ENCODE data around the gene PAX7.

DNA sequence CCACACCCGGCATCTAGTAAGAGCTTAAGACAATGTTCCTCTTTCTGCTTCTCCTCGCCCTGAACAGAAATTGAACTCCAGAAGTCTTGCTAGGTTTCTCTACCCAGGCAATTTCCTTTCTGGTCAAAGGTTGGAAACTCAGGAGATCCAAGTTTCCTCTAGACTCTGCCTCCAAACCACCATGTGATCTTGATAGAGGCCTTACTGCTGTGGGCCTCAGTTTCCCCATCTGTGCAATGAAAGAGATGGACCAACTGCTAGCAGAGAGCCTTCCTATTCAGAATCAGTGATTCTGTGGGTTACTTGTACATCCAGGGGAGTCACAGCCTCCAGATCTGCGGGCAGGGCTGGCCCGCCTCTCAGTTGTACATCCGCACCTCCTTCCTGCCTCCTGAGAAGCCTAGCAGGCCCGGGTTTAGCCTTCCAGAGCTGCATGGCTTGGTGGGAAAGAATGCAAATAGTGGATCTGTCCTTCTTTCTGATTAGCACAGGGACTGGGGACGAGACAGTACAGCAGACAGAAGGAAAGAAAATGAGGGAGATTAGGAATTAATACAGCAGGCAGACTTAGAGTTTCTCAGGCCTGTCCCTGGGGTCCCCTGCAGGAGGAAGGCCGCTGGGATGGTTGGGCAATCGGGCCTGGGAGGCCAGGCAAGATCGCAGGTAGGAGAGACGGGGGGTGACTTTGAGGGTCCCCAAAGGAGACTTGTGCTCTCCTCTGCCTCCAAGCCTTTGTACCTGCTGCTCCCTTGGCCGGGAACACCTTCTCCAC, 83.9 kb downstream of the PAX7 start:
- TF ChIP-seq, protein P1, sequence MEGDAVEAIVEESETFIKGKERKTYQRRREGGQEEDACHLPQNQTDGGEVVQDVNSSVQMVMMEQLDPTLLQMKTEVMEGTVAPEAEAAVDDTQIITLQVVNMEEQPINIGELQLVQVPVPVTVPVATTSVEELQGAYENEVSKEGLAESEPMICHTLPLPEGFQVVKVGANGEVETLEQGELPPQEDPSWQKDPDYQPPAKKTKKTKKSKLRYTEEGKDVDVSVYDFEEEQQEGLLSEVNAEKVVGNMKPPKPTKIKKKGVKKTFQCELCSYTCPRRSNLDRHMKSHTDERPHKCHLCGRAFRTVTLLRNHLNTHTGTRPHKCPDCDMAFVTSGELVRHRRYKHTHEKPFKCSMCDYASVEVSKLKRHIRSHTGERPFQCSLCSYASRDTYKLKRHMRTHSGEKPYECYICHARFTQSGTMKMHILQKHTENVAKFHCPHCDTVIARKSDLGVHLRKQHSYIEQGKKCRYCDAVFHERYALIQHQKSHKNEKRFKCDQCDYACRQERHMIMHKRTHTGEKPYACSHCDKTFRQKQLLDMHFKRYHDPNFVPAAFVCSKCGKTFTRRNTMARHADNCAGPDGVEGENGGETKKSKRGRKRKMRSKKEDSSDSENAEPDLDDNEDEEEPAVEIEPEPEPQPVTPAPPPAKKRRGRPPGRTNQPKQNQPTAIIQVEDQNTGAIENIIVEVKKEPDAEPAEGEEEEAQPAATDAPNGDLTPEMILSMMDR (IDR thresholded peaks at IDR 0.05): no peak
- no peak for TF ChIP-seq POLR2A (IDR thresholded peaks at IDR 0.05)

Measured in prostate gland (tissue), 2 donors.